ENCODE measurements around the gene LRRN3.

Gene LRRN3

GRCh38 chr7:111132833-111133232 lies 41.9 kb downstream of the LRRN3 start:
- Histone ChIP-seq H2BK15ac (ENCODE audit: low read length) (no peak overlapping the region), H3K9ac (ENCODE audit: low read depth, low read length, poor library complexity) (no peak overlapping the region), H3K4me3 (ENCODE audit: low read length in 2 of 2) (no peak overlapping the region), H3K79me1 (ENCODE audit: low read depth, low read length) (no peaks in the 10 kb centered on the region), H2AFZ (ENCODE audit: low read length) (no peak overlapping the region), H3K23ac (ENCODE audit: low read depth, low read length, poor library complexity) (no peak overlapping the region), H2BK12ac (ENCODE audit: low read length) (no peak overlapping the region), H3K4ac (ENCODE audit: low read length) (no peak overlapping the region), H3K18ac (ENCODE audit: low read length) (no peak overlapping the region), H4K91ac (ENCODE audit: low read depth, low read length, poor library complexity) (no peak overlapping the region), H2AK5ac (ENCODE audit: low read depth, low read length) (no peak overlapping the region), H2BK5ac (ENCODE audit: low read length) (no peak overlapping the region), H3K27me3 (ENCODE audit: control insufficient read depth in 3 of 3, insufficient read depth in 3 of 3, low read depth in 1 of 3, low read length in 3 of 3) (no peaks in the 10 kb centered on the region), H3K4me1 (ENCODE audit: control insufficient read depth in 2 of 2, insufficient read depth in 1 of 2, low read depth in 1 of 2, low read length in 2 of 2) (peaks cover 2 to 4% of the 10 kb centered on the region in 2 donors), H3K36me3 (replicated peaks in 1 of 2; ENCODE audit: control insufficient read depth in 2 of 2, insufficient read depth in 2 of 2, low read length in 2 of 2) (no peaks in the 10 kb centered on the region), H2BK120ac (ENCODE audit: low read depth, low read length) (no peak overlapping the region), H3K4me2 (ENCODE audit: insufficient read depth, low read length, poor library complexity, severe bottlenecking) (no peak overlapping the region), H4K8ac (ENCODE audit: low read depth, low read length) (no peak overlapping the region), H3K14ac (ENCODE audit: low read length) (no peak overlapping the region), H3K27ac (replicated peaks; ENCODE audit: low read length) (no peak overlapping the region), H3K9me3 (replicated peaks in 1 of 2; ENCODE audit: control insufficient read depth in 2 of 2, insufficient read depth in 1 of 2, low read depth in 1 of 2, low read length in 2 of 2) (no peaks in the 10 kb centered on the region)
- WGBS, 2 donors (ENCODE audit: extremely low coverage in 2 of 2, insufficient read length in 2 of 2, insufficient replicate concordance in 1 of 2) = no CpG with 5 or more reads among the region's 1 CpG
- DNase-seq (ENCODE audit: low spot score) = no peak

GRCh38 chr7:111137296-111138192 lies 46.6 kb downstream of the LRRN3 start:
- H3K14ac ChIP-seq (ENCODE audit: low read length) = no peak overlapping the region
- no peak overlapping the region for H3K23ac ChIP-seq (ENCODE audit: low read depth, low read length, poor library complexity)
- H2BK120ac ChIP-seq (ENCODE audit: low read depth, low read length) = no peak overlapping the region
- no peak overlapping the region for H3K27ac ChIP-seq (replicated peaks; ENCODE audit: low read length)
- H2AK5ac ChIP-seq (ENCODE audit: low read depth, low read length) = no peak overlapping the region
- H4K91ac ChIP-seq (ENCODE audit: low read depth, low read length, poor library complexity) = no peak overlapping the region
- no peak overlapping the region for H3K4me2 ChIP-seq (ENCODE audit: insufficient read depth, low read length, poor library complexity, severe bottlenecking)
- H3K9ac ChIP-seq (ENCODE audit: low read depth, low read length, poor library complexity) = no peak overlapping the region
- peaks cover 4 to 5% of the 10 kb centered on the region in 2 donors for H3K4me1 ChIP-seq (ENCODE audit: control insufficient read depth in 2 of 2, insufficient read depth in 1 of 2, low read depth in 1 of 2, low read length in 2 of 2)
- DNase-seq (ENCODE audit: low spot score) = no peak
- H3K4me3 ChIP-seq (ENCODE audit: low read length in 2 of 2) = no peak overlapping the region
- no peaks in the 10 kb centered on the region for H3K79me1 ChIP-seq (ENCODE audit: low read depth, low read length)
- H3K9me3 ChIP-seq (replicated peaks in 1 of 2; ENCODE audit: control insufficient read depth in 2 of 2, insufficient read depth in 1 of 2, low read depth in 1 of 2, low read length in 2 of 2) = no peaks in the 10 kb centered on the region
- no CpG with 5 or more reads among the region's 4 CpGs for WGBS, 2 donors (ENCODE audit: extremely low coverage in 2 of 2, insufficient read length in 2 of 2, insufficient replicate concordance in 1 of 2)
- H2AFZ ChIP-seq (ENCODE audit: low read length) = peak overlapping the region; percentile 62
- no peaks in the 10 kb centered on the region for H3K27me3 ChIP-seq (ENCODE audit: control insufficient read depth in 3 of 3, insufficient read depth in 3 of 3, low read depth in 1 of 3, low read length in 3 of 3)
- no peak overlapping the region for H4K8ac ChIP-seq (ENCODE audit: low read depth, low read length)
- H2BK15ac ChIP-seq (ENCODE audit: low read length) = no peak overlapping the region
- H3K18ac ChIP-seq (ENCODE audit: low read length) = no peak overlapping the region
- no peak overlapping the region for H2BK12ac ChIP-seq (ENCODE audit: low read length)
- H3K4ac ChIP-seq (ENCODE audit: low read length) = no peak overlapping the region
- H2BK5ac ChIP-seq (ENCODE audit: low read length) = no peak overlapping the region
- no peaks in the 10 kb centered on the region for H3K36me3 ChIP-seq (replicated peaks in 1 of 2; ENCODE audit: control insufficient read depth in 2 of 2, insufficient read depth in 2 of 2, low read length in 2 of 2)

- Histone ChIP-seq H3K18ac (ENCODE audit: low read length) (no peak overlapping the region), H3K23ac (ENCODE audit: low read depth, low read length, poor library complexity) (no peak overlapping the region), H3K27me3 (ENCODE audit: control insufficient read depth in 3 of 3, insufficient read depth in 3 of 3, low read depth in 1 of 3, low read length in 3 of 3) (no peaks in the 10 kb centered on the region), H3K36me3 (replicated peaks in 1 of 2; ENCODE audit: control insufficient read depth in 2 of 2, insufficient read depth in 2 of 2, low read length in 2 of 2) (no peaks in the 10 kb centered on the region), H3K9ac (ENCODE audit: low read depth, low read length, poor library complexity) (no peak overlapping the region), H4K91ac (ENCODE audit: low read depth, low read length, poor library complexity) (no peak overlapping the region), H3K14ac (ENCODE audit: low read length) (no peak overlapping the region), H3K9me3 (replicated peaks in 1 of 2; ENCODE audit: control insufficient read depth in 2 of 2, insufficient read depth in 1 of 2, low read depth in 1 of 2, low read length in 2 of 2) (no peaks in the 10 kb centered on the region), H2BK5ac (ENCODE audit: low read length) (no peak overlapping the region), H2AFZ (ENCODE audit: low read length) (peak overlapping the region; percentile 62), H4K8ac (ENCODE audit: low read depth, low read length) (no peak overlapping the region), H2AK5ac (ENCODE audit: low read depth, low read length) (no peak overlapping the region), H3K4me2 (ENCODE audit: insufficient read depth, low read length, poor library complexity, severe bottlenecking) (no peak overlapping the region), H3K4me3 (ENCODE audit: low read length in 2 of 2) (no peak overlapping the region), H2BK12ac (ENCODE audit: low read length) (no peak overlapping the region), H2BK120ac (ENCODE audit: low read depth, low read length) (no peak overlapping the region), H3K79me1 (ENCODE audit: low read depth, low read length) (no peaks in the 10 kb centered on the region), H2BK15ac (ENCODE audit: low read length) (no peak overlapping the region), H3K4me1 (ENCODE audit: control insufficient read depth in 2 of 2, insufficient read depth in 1 of 2, low read depth in 1 of 2, low read length in 2 of 2) (peaks cover under 1 to 5% of the 10 kb centered on the region in 2 donors), H3K4ac (ENCODE audit: low read length) (no peak overlapping the region), H3K27ac (replicated peaks; ENCODE audit: low read length) (no peak overlapping the region)
- no peak for DNase-seq (ENCODE audit: low spot score)
- WGBS, 2 donors (ENCODE audit: extremely low coverage in 2 of 2, insufficient read length in 2 of 2, insufficient replicate concordance in 1 of 2) = no CpG with 5 or more reads among the region's 2 CpGs
Observed at GRCh38 chr7:111138193-111138569, 47.3 kb downstream of the LRRN3 start.

- H3K27ac ChIP-seq (replicated peaks; ENCODE audit: low read length) = no peak overlapping the region
- H3K14ac ChIP-seq (ENCODE audit: low read length) = no peak overlapping the region
- no peaks in the 10 kb centered on the region for H3K9me3 ChIP-seq (replicated peaks in 1 of 2; ENCODE audit: control insufficient read depth in 2 of 2, insufficient read depth in 1 of 2, low read depth in 1 of 2, low read length in 2 of 2)
- H3K9ac ChIP-seq (ENCODE audit: low read depth, low read length, poor library complexity) = no peak overlapping the region
- no peak overlapping the region for H2BK5ac ChIP-seq (ENCODE audit: low read length)
- DNase-seq (ENCODE audit: low spot score) = no peak
- H4K91ac ChIP-seq (ENCODE audit: low read depth, low read length, poor library complexity) = no peak overlapping the region
- no peak overlapping the region for H3K4me3 ChIP-seq (ENCODE audit: low read length in 2 of 2)
- H2BK120ac ChIP-seq (ENCODE audit: low read depth, low read length) = no peak overlapping the region
- H3K23ac ChIP-seq (ENCODE audit: low read depth, low read length, poor library complexity) = no peak overlapping the region
- H4K8ac ChIP-seq (ENCODE audit: low read depth, low read length) = no peak overlapping the region
- H2AK5ac ChIP-seq (ENCODE audit: low read depth, low read length) = no peak overlapping the region
- H3K4ac ChIP-seq (ENCODE audit: low read length) = no peak overlapping the region
- H3K79me1 ChIP-seq (ENCODE audit: low read depth, low read length) = no peaks in the 10 kb centered on the region
- H3K36me3 ChIP-seq (replicated peaks in 1 of 2; ENCODE audit: control insufficient read depth in 2 of 2, insufficient read depth in 2 of 2, low read length in 2 of 2) = no peaks in the 10 kb centered on the region
- peak overlapping the region; percentile 62 for H2AFZ ChIP-seq (ENCODE audit: low read length)
- H2BK15ac ChIP-seq (ENCODE audit: low read length) = no peak overlapping the region
- H3K27me3 ChIP-seq (ENCODE audit: control insufficient read depth in 3 of 3, insufficient read depth in 3 of 3, low read depth in 1 of 3, low read length in 3 of 3) = no peaks in the 10 kb centered on the region
- no peak overlapping the region for H3K4me2 ChIP-seq (ENCODE audit: insufficient read depth, low read length, poor library complexity, severe bottlenecking)
- H3K4me1 ChIP-seq (ENCODE audit: control insufficient read depth in 2 of 2, insufficient read depth in 1 of 2, low read depth in 1 of 2, low read length in 2 of 2) = peaks cover 0 to 5% of the 10 kb centered on the region in 2 donors
- no peak overlapping the region for H3K18ac ChIP-seq (ENCODE audit: low read length)
- H2BK12ac ChIP-seq (ENCODE audit: low read length) = no peak overlapping the region
Observed at GRCh38 chr7:111138586-111138985, 47.7 kb downstream of the LRRN3 start.
